Esophagus muscularis mucosa (tissue), 4 donors: ENCODE measurements around the gene SLC4A5.

Experiments used
- EP300 ChIP-seq: sonication (generic); formaldehyde crosslinking; IDR thresholded peaks from one replicate; pipeline ENCODE4 v1.6.1; 2017; ENCODE audit warnings: antibody characterized with exemption
- POLR2A ChIP-seq: fragments of 450-650 bp; IDR thresholded peaks from one replicate; pipeline ENCODE4 v1.6.1; 2017; ENCODE audit warnings: antibody characterized with exemption, moderate library complexity, mild to moderate bottlenecking, low read depth
- POLR2AphosphoS5 ChIP-seq, 2 donors: sonication (generic); formaldehyde crosslinking; IDR thresholded peaks; one replicate each; pipeline ENCODE4 v1.6.1; 2017; ENCODE audit warnings: antibody characterized with exemption in 2 of 2
- TF ChIP-seq, protein P1 (sequence below), 3 experiments: fragments of 200-600 bp in 2 of 3; fragments of 450-650 bp in 1 of 3; sonication (generic) in 2 of 3; IDR thresholded peaks; one replicate each; pipeline ENCODE4 v1.5.1; 2017 to 2019; ENCODE audit warnings: antibody characterized with exemption in 3 of 3, mild to moderate bottlenecking in 2 of 3, moderate library complexity in 1 of 3

DNA sequence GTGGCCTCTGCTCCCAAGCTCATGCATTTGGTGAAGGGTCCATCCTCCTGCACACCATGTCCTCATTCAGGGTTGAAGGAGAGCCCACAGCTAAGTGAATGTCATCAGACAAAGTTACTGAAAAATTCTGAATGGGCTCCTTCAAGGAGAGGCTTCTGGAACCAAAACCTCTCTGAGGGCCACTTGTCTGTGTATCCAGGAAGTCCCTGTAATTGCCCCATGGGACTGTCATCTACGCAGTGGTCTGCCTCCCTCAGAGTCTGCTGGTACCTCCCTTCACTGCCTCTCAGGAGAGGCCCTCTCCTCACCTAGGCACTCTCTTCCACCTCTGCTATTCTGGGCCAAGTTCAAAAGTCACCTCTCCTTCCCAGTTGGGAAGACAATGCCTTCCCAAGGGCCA is 68.0 kb downstream of the SLC4A5 start:
- TF ChIP-seq POLR2A (no peak), EP300 (no peak), POLR2AphosphoS5 (IDR thresholded peaks at IDR 0.05) (no peak)
- TF ChIP-seq, protein P1, sequence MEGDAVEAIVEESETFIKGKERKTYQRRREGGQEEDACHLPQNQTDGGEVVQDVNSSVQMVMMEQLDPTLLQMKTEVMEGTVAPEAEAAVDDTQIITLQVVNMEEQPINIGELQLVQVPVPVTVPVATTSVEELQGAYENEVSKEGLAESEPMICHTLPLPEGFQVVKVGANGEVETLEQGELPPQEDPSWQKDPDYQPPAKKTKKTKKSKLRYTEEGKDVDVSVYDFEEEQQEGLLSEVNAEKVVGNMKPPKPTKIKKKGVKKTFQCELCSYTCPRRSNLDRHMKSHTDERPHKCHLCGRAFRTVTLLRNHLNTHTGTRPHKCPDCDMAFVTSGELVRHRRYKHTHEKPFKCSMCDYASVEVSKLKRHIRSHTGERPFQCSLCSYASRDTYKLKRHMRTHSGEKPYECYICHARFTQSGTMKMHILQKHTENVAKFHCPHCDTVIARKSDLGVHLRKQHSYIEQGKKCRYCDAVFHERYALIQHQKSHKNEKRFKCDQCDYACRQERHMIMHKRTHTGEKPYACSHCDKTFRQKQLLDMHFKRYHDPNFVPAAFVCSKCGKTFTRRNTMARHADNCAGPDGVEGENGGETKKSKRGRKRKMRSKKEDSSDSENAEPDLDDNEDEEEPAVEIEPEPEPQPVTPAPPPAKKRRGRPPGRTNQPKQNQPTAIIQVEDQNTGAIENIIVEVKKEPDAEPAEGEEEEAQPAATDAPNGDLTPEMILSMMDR (IDR thresholded peaks at IDR 0.05) = no peak
